Islet precursor cell (in vitro differentiated cells): ENCODE measurements around the gene RCBTB1.
"Not testable (repeated sequence)": the region's sequence is repeated elsewhere in the genome, so short reads cannot be mapped to it uniquely, and the experiment has no call there.

ENCODE experiments used
- DNase-seq: peaks from one replicate; pipeline ENCODE4 v3.0.0-alpha.2; 2018

The RCBTB1 gene

DNA sequence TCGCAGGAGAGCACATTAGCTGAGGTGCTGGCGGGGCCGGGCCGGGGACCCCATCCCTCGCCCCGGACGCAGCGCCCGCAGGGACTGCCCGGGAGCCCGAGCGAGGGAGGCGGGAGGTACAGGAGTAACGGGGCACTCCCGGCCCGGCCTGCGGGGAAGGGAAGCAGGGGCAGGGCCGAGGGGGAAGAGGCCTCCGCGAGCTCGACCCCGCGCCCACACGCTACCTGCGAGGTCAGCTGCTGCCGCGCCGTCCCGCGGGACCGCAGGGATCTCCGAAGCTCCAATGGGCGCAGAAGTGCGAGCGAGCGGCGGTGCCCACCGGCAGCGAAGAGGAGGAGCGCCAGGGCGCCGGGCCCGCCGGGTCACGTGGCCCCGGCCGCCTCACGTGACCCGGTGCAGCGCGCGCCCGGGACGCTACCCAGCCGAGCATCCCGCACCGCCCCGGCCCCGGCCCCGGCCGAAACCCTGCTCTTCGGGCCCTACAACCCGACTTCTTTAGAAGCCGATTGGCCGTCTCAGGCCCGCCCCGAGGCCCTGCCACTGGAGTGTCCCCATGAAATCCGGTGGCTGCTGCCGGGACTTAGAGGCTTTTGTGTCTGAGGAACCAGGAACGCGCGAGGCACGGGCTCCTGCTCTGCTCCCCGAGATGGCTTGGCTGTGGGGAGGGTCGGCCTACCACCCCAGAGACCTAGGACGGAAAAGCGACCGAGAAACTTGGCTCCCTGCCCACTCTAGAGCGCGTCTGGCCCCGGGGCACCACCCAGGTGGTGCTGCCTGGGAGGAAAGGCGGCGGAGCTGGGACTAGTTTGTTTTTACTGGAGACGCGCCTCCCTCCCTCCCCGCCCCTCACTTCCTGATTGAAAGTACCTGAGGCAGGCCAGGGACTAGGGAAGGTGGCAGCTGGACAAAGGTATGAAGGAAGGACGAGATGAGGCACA is at the start of gene RCBTB1:
TSS of gene RCBTB1 (minus strand) at position 339 of the 938 bp plus-strand sequence. CDS start 18,279 bp downstream, outside the sequence.
- peak; percentile 87 for DNase-seq

DNA sequence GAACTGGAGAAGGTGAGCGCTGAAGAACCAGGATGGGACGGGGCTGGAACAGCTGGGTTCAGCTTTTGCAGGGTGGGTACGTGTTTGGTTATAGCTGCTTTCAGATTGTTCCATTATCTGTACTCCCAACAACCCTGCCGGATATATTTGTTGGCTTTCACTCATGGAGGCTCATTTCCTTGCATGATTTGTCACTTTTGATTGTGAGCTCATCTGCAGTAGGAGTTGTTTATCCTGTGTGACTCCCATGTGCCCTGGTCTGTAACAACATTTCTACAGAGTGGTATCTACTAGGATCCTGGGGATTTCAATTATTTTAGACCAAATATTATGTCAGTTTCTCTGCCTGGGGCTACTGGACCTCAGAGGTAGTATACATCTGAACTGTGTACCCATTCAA is 48.4 kb upstream of the RCBTB1 start:
- DNase-seq, result no peak

DNA sequence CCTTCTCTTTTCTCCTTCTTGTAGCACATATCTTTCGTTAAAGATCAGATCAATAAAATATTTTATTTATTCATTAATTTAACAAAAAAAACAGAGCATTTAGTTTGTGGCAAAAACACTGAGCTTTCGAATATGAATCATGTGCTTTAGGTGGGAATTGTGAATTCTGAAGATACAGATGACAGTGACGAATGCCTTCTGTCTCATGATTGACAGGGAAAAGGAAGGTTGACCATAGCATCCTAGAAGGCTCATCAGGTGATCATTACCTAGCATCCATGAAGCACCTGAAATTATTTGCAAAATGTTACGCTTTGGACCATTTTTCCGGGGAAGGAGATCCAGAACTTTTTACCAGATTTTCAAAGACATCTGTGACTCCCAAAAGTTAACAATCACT is 46.8 kb upstream of the RCBTB1 start:
- no peak for DNase-seq

DNA sequence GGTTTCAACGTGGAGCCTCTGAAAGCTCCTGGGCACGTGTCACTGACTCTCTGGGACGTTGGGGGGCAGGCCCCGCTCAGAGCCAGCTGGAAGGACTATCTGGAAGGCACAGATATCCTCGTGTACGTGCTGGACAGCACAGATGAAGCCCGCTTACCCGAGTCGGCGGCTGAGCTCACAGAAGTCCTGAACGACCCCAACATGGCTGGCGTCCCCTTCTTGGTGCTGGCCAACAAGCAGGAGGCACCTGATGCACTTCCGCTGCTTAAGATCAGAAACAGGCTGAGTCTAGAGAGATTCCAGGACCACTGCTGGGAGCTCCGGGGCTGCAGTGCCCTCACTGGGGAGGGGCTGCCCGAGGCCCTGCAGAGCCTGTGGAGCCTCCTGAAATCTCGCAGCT is 45.2 kb upstream of the RCBTB1 start:
- DNase-seq, result no peak

DNA sequence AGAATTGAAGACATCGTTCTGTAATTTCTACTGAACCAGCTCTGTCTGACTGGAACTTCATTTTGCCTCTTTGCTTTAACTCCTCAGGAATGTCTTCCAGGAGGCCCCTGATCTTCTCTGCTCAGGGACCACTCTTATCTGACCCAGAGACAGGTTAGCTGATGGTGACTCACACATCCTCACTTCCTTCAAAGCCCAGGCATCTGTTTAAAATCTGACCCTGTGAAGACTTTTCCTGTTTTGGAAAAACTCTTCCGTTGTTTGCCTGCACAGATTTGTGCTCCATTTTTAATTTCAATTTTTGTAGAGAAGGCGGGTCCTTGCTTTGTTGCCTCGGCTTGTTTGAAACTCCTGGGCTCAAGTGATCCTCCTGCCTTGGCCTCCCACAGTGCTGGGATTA is 44.6 kb upstream of the RCBTB1 start:
- DNase-seq, result no peak

DNA sequence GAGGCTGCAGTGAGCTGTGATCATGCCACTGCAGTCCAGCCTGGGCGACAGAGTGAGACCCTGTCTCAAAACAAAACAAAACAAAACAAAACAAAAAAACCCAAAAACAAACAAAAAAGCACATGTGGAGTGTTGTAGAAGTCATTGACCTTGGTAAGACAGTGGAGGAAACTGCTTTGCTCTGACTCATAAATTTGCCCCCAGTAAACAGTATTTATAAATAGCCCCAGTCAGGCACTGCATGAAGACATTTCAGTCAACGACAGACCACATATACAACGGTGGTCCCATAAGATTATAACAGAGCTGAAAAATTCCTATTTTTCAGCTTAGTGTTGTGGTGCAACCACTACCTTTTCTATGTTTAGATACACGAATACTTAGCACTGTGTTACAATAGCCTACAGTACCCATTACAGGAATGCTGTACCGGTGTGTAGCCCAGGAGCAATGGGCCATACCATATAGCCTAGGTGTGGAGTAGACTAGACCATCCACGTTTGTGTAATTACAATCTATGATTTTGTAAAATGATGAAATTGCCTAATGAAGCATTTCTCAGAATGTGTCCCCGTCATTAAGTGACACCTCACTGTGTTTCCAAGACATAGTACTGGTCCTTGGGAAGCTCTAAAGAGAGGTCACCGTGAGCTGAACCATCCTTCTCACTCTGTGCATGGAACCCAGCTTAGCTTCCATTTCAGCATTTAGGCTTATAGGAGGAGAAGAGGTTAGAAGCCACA is 44.0 kb upstream of the RCBTB1 start:
- no peak for DNase-seq

DNA sequence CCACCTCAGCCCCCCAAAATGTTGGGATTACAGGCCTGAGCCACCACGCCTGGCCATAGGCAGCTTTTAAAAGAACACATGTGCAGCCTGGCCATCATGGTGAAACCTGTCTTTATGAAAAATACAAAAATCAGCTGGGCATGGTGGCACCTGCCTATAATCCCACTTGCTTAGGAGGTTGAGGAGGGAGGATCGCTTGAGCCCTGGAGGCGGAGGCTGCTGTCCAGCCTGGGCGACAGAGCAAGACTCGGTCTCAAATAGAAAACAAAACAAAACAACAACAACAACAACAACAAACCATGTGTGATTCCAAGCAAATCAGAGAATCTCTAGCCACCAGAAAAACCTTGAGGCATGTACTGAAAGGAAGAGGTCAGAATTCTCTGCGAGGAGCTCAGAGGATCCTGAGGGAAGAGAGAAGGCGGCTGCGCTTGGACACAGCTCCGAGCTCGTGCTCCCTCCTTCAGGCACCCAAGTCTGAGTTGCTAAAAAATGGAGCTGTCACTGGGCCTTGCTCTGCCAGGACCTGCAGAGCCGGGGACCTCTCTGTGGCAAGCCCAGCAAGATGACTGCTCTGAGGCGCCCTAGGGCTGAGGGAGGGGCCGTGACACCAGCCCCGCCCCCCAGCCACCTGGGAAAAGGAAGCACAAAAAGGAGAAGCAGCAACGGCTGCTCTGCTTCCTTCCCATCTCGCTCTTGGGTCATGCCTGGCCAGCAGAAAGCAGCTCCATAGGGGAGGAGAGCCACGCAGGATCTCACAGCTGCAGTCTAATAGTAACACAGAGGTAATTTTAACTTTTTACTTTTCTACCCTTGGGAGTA is 42.7 kb upstream of the RCBTB1 start, which contains the start of gene ARL11:
TSS of gene ARL11 (plus strand) at position 677 of the 822 bp plus-strand sequence. CDS start 1,941 bp downstream, outside the sequence.
- peak; percentile 81 for DNase-seq

DNA sequence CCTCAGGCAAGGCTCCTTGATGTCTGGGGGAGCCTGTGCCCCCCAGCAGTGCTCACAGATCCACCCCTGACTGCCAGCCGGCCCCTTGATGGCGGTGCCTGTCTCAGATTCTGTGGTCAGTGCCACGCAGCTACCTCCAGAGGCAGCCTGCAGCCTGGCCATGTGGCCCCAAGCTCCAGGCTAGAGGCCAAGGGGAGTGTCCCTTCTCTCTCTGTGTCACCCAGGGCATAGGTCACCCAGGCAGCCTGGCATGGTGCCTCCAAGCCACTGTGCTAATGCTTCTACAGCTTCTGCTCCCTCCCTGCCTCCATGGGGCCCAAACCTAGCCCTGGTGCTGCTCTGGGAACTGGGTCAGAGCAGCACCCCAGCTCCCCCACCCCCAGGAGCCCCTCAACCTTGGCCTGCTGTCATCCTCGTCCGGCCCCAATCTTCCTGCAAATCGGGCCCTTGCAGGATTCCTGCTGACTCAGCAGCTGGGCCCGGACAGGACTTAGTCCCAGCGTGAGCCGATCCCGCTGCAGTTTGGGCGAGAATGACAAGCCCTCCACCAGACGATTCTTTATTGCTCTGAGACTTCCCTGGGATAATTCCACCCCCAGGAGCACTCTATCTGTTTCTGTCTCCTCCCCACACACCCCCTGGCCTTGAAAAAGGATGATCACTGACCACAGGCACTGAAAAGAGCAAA is 40.2 kb upstream of the RCBTB1 start:
- DNase-seq, result no peak

DNA sequence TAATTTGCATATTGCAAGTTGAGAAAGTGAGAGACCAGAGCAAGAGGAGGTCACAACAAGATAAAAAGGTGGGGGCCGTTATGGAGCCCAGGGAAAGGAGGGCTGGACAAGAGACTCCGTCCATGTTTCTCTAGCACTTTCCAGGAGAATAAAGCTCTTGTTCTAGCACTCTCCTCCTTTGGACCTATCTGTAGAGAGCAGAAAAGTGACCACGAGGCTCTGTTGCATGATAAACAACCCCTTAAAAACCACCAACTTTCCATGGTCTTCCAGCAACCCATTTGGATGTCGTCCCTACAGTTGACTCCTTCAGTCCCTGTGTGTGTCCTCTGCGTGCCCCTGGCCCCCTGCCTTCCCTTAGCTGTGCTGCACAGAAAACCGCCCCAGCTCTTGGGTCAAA is 38.9 kb upstream of the RCBTB1 start:
- DNase-seq, result no peak

DNA sequence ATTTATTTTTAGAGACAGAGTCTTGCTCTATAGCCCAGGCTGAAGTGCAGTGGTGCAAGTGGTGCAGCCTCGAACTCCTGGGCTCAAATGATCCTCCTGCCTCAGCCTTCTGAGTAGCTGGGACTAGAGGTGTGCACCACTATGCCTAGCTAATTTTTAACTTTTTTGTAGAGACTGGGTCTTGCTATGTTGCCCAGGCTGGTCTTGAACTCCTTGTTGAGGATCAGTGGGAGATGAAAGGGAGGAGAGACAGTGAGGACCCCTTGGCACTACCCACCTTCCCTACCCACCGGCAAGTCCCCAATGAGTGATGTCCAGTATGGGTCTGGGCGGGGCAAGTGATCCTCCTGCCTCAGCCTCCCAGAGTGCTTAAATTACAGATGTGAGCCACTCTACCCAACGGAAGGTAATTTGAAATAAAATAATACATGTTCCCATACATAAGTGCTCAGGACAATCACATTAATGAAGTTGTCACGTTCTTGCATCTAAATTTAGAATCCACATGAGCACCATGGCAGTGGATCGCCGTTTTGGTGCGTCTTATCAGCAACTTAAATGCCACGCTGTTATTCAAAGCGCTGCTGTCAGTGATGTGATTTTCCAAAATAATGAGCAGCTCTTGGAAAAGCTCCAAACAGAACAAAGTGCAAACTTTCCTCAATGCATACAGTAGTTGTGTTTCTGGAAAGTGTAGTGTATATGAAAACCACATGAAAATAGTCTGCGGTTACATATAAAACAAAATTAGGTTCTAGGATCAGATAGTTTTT is 37.0 kb upstream of the RCBTB1 start:
- no peak for DNase-seq

DNA sequence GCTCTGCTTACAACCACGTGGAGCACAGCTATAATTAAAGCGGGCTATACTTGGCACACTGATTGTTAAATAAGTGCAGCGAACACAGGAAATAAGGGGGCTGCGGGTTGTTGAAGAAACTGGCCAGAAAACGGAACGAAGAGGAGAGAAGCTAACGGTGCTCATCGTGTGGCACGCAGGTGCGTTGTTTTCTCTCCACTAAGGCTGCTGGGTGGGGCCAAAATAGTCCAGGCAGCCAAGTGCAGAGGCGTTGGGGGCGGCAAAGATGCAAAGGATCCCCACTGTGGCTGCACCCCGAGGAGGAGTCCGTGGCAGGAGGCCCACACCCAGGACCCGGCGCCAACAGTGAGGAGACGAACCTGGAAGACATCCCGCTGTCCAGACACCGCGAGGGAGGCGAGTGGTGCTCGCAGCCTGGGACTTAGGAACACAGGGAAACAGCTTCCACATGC is 34.8 kb upstream of the RCBTB1 start:
- no peak for DNase-seq

DNA sequence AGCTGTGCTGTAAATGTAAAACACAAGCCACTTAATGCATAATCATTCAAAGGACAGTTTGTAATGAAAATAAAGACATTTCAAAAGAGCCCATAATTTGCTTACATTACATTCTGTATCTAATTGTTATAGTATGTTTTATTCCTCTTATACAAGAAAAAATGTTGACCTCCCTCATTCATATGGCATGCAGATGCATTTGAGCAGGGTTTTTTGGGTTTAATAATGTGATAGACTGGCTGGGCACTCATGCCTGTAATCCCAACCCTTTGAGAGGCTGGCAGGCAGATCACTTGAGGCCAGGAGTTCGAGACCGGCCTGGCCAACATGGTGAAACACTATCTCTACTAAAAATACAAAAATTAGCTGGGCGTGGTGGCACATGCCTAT is 31.3 kb upstream of the RCBTB1 start:
- no peak for DNase-seq

DNA sequence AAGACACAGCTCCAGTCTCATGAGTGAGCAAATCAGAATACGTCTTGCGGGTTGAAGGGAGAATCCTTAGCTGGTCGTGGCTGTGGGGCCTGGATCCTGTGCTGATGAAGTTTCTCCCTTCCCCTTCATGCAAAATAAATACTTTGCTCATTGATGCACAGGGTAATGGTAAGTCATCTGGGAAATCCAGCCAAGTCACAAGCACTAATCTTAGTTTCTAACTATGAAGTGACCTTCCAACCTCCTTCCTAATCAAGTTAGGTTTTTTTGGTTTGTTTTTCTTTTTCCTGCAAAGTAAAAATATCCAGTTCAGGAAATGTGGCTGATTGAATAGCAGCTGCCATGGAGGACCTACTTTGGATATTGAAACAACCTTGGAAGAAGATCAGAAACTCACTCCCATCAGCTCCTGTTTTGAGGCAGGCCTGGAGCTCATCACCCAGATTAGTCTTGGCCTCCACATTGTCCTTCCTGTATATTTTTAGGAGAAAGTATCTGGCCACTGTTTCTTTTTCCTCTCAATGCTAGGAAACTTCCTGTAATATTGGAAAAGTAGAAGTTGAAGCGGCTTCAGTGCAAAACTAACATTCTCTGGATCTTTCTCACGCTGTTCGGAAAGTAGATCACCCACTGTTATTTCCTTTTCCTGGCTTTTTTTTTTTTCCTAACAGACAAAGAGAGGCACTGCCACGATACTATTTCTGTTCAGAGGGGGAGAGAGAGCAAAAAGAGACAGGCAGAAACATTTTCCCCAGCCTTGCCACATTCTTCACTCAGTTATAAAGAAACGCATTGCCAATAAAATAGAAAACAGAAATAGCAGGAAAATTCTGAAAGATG is 30.7 kb upstream of the RCBTB1 start:
- DNase-seq, result no peak

DNA sequence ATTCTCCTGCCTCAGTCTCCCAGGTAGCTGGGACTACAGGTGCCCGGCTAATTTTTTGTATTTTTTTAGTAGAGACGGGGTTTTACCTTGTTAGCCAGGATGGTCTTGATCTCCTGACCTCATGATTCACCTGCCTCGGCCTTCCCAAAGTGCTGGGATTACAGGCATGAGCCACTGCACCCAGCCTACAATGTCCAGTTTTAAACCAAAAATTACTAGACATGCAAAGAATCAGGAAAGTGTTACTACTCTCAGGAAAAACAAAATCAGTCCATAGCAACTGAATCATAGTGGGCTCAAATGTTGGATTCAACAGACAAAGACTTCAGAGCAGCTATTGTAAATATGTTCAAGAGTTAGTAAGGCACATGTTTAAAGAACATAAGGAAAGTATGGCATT is 26.7 kb upstream of the RCBTB1 start:
- not testable (repeated sequence) for DNase-seq

DNA sequence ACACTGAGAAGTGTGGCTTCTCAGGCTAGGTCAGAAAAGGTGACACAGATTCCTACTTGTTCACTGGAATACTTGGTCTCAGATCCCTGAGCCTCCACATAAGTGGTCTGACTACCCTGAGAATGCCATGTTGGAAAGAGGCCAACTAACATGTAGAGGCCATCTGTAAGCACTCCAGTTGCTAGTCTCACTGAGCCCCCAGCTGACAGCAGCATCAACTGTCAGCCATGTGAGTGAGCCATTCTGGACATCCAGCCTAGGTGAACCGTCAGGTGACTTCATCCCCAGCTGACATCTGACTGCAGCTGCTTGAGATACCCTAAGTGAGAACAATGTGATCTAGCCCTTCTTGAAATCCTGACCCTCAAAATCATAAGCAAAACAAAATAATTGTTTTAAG is 24.8 kb upstream of the RCBTB1 start:
- DNase-seq, result no peak

DNA sequence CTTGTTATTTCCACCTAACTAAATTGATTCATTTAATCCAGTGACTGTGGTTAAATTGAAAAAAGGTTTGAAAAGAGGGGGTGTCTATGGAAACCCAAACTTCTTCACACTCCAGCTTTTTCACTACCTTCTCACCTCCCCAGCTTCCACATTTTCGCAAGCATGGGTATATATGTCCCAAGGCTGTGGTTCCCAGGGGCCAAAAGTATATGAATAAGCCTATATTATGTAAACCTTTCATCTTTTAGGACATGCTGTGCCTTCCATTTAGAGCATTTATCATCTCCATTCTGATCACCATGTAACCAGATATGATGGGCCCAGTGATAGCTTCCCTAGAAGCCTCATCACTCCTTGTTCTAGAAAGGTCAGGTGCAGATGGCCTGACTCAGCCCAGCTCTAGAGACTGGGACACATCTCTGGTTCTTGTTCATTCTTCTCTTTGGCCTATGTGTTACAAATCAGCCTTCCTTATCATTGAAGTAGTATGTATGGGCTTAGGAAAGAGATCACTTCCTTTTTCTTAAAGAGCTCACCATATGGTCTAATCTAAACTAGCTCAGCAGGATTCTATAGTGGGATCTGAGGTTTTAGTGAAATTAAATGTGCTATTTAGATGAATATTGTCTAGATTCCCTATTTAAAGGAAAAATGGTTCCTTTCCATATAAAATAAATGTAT is 23.4 kb upstream of the RCBTB1 start:
- no peak for DNase-seq

DNA sequence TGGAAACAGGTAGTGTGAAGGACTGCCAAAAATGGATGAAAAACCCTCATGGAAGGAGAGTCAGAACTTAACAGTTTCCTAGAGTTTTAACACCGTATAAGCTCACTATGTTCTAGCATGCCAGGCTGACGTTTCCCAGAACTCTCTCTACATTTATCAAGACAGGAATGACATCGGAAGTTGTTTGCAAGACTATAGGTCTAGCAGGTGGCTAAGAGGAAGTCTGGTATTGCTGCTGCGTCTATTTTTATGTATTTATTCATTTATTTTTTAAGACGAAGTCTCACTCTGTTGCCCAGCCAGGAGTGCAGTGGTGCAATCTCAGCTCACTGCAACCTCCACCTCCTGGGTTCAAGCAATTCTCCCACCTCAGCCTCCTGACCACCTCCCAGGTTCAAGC is 22.4 kb upstream of the RCBTB1 start:
- DNase-seq, result no peak

DNA sequence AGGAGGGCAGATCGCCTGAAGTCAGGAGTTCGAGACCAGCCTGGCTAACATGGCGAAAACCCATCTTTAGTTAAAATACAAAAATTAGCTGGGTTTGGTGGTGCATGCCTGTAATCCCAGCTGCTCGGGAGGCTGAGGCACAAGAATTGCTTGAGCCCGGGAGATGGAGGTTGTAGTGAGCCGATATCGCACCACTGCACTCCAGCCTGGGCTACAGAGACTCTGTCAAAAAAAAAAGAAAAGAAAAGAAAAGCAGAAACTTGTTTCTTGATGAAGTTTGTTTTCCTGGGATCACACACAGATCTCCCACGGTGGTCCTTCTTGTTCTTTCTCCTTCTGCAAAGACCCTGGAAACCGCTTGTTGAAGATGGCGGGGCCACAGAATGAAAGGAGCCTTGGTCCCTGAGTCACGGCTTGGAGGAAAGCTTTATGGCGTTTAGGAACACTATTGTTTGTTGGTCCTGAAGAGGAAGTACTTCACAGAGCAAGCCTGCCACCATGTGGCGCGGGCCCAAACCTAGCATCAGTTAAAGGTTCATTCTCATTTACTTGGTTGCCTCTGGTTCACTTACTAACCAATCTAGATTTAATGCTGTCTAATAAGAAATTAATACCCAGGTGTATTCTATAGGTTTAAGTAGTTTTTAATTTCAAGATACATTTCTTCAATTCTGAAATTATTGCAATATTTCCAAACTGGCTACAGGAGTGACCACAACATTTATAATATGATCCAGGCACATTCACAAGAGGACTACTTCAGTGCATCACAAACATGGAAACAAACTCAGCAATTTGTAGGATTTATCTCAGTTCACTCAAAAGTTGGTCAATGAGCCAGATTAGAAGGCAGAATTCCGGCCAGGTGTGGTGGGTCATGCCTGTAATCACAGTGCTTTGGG is 21.6 kb upstream of the RCBTB1 start:
- DNase-seq, result peak; percentile 87

DNA sequence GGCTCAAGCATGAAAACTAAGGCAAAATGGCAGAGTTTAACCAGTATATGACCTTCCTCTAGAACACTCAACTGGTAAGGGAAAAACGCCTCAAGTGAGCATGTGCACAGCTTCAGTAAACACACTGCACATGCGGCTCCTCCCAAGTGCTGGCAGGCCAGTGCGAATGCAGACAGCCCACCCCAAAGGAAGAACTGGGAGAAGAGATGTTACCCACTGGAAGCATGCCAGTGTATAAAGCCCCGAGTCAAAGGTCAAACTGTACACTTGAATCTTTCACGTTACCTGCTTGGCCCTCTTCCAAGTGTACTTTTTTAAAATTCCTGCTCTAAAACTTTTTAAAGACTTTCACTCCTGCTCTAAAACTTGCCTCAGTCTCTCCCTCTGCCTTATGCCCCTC is 19.2 kb upstream of the RCBTB1 start:
- no peak for DNase-seq
